ENCODE results near the gene KRT75. TPM values are rescaled to one million over a fixed set of nuclear protein-coding genes. Genes with fewer than 3 reads are reported as not detected.

The KRT75 gene
- total and polyA plus RNA-seq, 8 donors = not detected

DNA sequence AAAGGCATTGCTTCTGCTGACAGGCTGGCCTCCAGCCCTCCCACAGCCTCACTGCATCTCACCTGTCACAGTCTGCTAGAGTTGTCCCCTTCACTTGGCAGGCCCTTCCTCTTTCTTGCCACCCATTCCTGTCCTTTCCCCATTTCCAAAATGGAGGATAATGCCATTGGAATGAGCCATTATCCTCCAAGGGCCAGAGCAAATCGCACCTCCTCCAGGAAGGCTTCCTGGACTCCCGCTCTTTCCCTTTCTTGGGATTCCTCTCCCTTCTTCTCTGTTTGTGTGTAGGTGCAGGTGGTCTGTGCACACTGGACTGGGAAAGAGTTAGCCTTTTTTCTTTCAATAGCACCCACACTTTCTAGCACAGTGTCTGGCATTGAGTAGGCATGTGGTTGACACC is 31.8 kb downstream of the KRT75 start:
- no peaks in the 10 kb centered on the region for H3K4me1 ChIP-seq
- H3K27me3 ChIP-seq = no peaks in the 10 kb centered on the region
- no peaks in the 10 kb centered on the region for H3K36me3 ChIP-seq
- WGBS, 2 donors = 93 to 96% methylated on average over 2 of the region's 2 CpGs
- no peaks in the 10 kb centered on the region for H3K9me3 ChIP-seq
- H3K4me3 ChIP-seq = no peak overlapping the region
- ATAC-seq = no peak
- H3K27ac ChIP-seq = no peak overlapping the region
- intact Hi-C loops (cut with DNase I) = no loop called here
- no peak for DNase-seq
- TF ChIP-seq, protein P1, sequence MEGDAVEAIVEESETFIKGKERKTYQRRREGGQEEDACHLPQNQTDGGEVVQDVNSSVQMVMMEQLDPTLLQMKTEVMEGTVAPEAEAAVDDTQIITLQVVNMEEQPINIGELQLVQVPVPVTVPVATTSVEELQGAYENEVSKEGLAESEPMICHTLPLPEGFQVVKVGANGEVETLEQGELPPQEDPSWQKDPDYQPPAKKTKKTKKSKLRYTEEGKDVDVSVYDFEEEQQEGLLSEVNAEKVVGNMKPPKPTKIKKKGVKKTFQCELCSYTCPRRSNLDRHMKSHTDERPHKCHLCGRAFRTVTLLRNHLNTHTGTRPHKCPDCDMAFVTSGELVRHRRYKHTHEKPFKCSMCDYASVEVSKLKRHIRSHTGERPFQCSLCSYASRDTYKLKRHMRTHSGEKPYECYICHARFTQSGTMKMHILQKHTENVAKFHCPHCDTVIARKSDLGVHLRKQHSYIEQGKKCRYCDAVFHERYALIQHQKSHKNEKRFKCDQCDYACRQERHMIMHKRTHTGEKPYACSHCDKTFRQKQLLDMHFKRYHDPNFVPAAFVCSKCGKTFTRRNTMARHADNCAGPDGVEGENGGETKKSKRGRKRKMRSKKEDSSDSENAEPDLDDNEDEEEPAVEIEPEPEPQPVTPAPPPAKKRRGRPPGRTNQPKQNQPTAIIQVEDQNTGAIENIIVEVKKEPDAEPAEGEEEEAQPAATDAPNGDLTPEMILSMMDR (IDR thresholded peaks at IDR 0.05) = no peak
- no peak for FAIRE-seq

DNA sequence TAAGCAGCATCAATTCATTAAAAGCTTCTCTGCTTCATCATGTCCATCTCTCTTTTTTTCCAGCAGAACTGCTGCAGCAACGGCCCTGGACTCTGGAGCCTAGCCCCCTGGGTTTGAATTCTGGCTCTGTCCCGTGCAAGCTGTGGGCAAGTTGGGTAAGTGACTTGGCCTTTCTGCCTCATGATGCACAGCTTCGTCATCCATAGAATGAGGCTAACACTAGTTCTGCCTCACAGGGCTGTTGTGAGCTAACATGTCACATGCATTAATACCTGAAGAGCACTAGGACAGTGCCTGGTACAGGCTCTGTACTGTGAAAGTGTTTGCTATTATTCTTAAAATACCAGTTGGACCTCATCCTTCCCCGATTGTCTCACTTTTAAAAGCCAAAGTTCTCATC is 32.2 kb downstream of the KRT75 start:
- H3K4me1 ChIP-seq = no peaks in the 10 kb centered on the region
- TF ChIP-seq, protein P1 (IDR thresholded peaks at IDR 0.05) = no peak
- no peak for FAIRE-seq
- no peak overlapping the region for H3K4me3 ChIP-seq
- no peak overlapping the region for H3K27ac ChIP-seq
- no peak for ATAC-seq
- H3K9me3 ChIP-seq = no peaks in the 10 kb centered on the region
- H3K27me3 ChIP-seq = no peaks in the 10 kb centered on the region
- WGBS, 2 donors = 74 to 79% methylated on average over 4 of the region's 4 CpGs
- no peaks in the 10 kb centered on the region for H3K36me3 ChIP-seq
- intact Hi-C loops (cut with DNase I) = no loop called here
- DNase-seq = no peak

DNA sequence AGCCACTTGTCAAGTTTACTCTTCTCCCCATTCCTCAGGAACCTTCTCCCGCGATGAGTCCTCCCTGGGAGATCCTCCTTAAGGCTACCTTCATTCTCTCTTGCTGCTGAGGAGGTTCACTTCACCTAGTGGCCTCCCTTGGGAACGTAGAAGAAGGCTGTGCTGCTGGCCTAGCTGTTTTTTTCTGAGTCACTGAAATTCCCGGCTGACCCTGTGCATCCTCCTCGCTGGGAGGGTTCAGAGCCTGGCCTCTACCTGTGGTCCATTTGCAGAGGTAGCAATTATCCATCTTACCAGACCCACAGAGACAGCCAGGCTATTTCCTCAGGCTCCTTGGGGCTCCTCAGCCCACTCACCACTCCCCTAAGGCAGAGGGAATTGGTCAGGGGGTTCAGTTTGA is 32.6 kb downstream of the KRT75 start:
- intact Hi-C loops (cut with DNase I) = no loop called here
- TF ChIP-seq, protein P1 (IDR thresholded peaks at IDR 0.05) = no peak
- FAIRE-seq (no peak), ATAC-seq (no peak), DNase-seq (no peak)
- H3K4me1 ChIP-seq = no peaks in the 10 kb centered on the region
- no peak overlapping the region for H3K4me3 ChIP-seq
- H3K27me3 ChIP-seq = no peaks in the 10 kb centered on the region
- no peak overlapping the region for H3K27ac ChIP-seq
- WGBS, 2 donors = 84 to 89% methylated on average over 5 of the region's 5 CpGs
- H3K36me3 ChIP-seq = no peaks in the 10 kb centered on the region
- H3K9me3 ChIP-seq = no peaks in the 10 kb centered on the region

DNA sequence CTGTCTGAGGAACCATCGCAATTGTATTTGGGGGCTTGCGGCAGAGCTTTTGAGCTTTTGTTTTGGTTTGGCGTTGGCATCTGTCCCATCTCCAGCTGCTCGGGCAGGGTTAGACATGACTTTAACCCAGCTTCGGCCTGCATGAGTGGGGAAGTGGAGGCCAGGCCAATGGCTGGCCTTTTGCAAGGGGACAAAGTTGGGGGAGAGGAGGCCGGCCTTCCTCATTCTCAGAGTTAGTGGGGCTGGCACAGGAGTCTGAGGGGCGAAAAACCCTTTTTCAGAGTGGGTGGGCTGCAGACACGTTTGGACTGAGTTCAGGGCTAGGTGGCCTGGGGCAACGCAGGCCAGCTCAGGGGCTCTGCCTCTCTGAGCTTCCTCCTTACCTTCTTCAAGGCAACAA is 33.3 kb downstream of the KRT75 start:
- Histone ChIP-seq H3K36me3 (no peaks in the 10 kb centered on the region), H3K27ac (no peak overlapping the region), H3K27me3 (no peaks in the 10 kb centered on the region), H3K9me3 (no peaks in the 10 kb centered on the region), H3K4me1 (no peaks in the 10 kb centered on the region), H3K4me3 (no peak overlapping the region)
- DNase-seq (no peak), ATAC-seq (no peak), FAIRE-seq (no peak)
- WGBS, 2 donors = 86 to 89% methylated on average over 9 of the region's 9 CpGs
- intact Hi-C loops (cut with DNase I) = no loop called here
- TF ChIP-seq, protein P1 (IDR thresholded peaks at IDR 0.05) = no peak

DNA sequence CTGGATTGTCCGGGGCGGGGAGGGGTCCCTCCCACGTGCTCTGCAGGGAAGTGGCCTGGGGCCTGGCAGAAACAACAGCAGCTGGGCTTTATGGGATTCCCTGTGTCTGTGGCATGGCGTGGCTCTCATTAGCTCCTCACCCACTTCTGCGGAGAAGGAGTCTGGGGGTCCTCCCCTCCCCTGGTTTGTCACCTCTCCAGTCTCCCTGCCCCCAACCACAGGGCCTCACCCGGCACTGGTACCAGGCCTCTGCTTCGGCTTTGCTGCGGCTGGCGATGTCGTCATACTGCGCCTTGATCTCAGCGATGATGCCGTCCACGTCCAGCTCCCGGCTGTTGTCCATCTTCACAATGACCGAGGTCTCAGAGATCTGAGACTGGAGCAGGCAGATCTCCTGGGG is 34.4 kb downstream of the KRT75 start:
- H3K27ac ChIP-seq = no peak overlapping the region
- H3K27me3 ChIP-seq = no peaks in the 10 kb centered on the region
- no peaks in the 10 kb centered on the region for H3K36me3 ChIP-seq
- no peak for FAIRE-seq
- no peaks in the 10 kb centered on the region for H3K9me3 ChIP-seq
- TF ChIP-seq, protein P1 (IDR thresholded peaks at IDR 0.05) = no peak
- intact Hi-C loops (cut with DNase I) = loop anchor here in 1 of 3 donors (10.0 kb wide), 1 partner anchor 95 kb away; the partner anchor contains the start of gene KRT6A
- ATAC-seq = no peak
- 90 to 92% methylated on average over 16 of the region's 16 CpGs for WGBS, 2 donors
- H3K4me1 ChIP-seq = no peaks in the 10 kb centered on the region
- no peak for DNase-seq
- H3K4me3 ChIP-seq = no peak overlapping the region

Data from pancreas (tissue), 10 donors.